NOMO-1 (cell line): ENCODE measurements around the gene GPALPP1.
"Not testable (repeated sequence)": the region's sequence is repeated elsewhere in the genome, so short reads cannot be mapped to it uniquely, and the experiment has no call there.

Source experiments
- DNase-seq, 2 experiments: peaks; one replicate each; lab custom pipeline; 2025; ENCODE audit not compliant: unreplicated experiment in 2 of 2; lab: John Stamatoyannopoulos, UW

The GPALPP1 gene, protein sequence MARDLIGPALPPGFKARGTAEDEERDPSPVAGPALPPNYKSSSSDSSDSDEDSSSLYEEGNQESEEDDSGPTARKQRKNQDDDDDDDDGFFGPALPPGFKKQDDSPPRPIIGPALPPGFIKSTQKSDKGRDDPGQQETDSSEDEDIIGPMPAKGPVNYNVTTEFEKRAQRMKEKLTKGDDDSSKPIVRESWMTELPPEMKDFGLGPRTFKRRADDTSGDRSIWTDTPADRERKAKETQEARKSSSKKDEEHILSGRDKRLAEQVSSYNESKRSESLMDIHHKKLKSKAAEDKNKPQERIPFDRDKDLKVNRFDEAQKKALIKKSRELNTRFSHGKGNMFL

DNA sequence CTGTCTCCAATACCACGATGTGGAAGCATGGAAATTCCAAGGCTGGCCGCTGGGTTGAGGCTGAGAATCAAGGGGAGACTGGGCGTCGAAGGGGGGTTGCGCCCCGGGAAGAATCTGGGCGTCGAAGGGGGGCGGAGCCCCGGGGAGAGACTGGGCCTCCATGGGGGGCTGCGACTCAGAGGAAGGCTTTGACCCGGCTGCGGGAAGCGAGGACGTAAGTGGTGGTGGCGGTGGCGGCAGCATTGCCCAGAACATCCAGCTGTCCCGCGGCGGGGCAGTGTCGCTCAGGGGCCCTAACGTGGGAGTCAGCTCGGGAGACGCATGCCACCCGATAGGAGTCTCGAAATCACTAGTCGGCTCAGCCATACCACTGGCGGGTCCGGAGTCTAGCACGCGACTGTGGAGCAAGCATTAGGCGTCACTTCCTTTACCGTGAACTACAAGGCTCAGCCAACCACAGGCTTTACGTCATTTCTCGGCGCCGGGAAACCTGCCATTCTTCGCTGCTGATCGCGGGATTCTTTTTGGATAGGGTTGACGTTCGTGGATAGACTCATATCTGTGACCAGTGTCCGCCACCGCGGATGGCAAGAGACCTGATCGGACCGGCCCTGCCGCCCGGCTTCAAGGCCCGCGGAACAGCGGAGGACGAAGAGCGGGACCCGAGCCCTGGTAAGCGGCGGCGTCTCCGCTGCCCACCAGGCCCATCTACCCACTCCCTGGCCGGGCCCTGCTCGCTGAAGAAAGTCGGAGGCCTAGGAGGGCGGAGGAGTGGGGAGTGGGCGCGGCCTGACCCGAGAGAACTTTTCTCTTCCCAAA is at the start of gene GPALPP1, which contains the start of gene NUFIP1:
Gene GPALPP1, plus strand, starts transcription at position 468 of the 819 bp plus-strand sequence. Its CDS starts 117 bp downstream, at position 585.
Gene NUFIP1, minus strand, starts transcription at position 401 of the 819 bp plus-strand sequence. Its CDS starts 35 bp downstream, at position 366.
- DNase-seq: peak; percentile 83 to 94

DNA sequence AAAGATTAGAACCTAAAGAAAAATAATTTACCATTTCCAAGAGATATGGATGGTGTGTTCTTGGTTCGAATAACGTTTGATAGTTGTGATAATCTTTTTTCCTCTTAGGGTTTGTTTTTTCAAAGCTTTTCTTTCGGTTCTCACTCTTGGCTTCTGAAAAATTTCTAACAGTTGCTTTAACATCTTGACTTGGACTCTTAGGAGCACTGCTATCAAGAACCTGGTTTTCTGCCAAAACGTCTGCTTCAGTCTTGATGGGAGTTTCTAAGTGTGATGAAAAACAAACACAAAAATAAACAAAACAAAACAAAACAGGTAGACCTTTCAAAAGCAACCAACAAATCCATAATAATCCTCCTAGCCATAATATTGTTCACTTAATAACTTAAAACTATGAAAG is 45.9 kb upstream of the GPALPP1 start:
- not testable (repeated sequence) for DNase-seq

DNA sequence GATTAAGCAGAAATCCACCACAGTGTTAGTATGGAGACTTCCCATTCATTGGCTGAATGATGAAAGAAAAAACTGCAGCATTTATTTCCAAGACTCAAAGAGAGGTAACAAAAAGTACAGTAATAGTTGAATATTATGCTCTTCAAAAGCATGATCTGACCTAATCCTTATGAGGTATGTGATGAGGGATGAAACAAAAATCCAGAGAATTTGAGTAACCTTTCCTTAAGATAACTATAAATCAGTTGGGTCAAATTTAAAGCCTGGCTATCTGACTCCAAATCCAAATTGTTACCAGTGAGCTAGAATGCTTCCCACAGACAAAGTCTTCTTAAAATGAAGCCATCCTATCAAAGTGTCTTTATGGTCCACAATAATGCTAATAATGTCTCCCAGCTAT is 38.2 kb upstream of the GPALPP1 start:
- DNase-seq: no peak

DNA sequence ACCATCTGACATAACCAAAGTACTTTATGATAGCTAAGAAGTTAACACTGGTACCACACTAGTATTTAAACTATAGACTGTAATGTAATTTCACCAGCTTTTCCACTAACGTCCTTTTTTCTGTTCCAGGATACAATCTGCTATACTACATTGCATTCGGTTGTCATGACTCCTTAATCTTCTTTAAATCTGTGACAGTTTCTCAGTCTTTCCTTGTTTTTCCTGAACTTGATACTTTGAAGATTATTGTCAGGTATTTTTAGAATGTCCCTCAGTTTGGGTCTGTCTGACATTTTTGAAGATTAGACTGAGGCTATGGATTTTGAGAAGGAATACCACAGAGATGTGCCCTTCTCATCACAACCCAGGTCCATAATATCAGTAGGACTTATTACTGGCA is 36.7 kb upstream of the GPALPP1 start:
- no peak for DNase-seq

DNA sequence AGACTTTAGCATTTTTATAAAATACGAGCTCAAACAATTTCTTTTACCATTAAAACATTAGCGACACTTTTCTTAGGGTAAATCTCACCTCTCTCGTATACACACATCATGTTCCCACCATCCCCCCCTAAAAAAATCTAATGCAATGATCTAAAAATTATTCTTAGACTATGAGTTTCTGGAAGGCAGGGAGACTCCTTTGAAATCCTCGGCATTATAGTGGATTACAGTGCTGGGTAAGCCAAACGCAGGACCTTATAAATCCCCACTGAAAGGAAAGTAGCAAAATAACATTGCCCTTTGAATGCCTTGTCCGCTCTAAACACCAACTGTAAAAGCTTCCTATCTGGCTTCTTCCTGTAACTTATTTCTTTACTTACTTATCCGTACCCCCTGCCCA is 35.1 kb upstream of the GPALPP1 start:
- no peak for DNase-seq

DNA sequence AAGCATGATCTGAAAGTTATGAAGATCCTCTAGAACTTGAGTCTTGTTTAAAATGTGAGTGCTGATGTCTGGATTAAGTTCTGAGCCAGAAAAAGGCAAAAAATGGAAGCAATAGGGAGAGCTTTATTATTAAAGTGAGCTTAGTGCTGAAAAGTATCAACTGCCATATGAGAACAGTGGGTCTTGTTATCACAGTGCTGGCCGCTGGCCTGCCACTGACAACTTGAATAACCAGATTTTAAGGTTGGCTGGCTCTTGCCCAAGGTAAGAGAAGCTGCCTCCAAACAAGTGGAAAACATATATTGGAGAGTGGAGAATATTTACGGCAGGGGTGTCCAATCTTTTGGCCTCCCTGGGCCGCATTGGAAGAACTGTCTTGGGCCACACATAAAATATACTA is 33.9 kb upstream of the GPALPP1 start:
- DNase-seq: no peak

DNA sequence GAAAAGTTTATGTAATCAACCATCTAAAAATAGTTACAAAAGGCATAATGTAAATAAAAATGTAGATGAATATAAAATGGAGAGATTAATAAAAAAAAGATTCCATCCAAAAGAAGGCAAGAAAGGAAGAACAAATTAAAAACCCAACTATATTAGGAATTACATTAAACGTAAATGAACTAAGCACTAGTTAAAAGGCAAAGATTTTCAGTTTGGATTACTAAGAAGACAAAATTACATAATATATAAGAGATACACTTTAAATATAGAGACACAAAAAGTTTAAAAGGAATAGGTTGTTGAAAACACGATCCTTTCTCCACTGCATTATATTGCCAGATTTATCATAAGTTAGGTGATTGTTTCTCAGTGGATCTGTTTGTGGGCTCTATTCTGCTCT is 27.3 kb upstream of the GPALPP1 start:
- DNase-seq: no peak

DNA sequence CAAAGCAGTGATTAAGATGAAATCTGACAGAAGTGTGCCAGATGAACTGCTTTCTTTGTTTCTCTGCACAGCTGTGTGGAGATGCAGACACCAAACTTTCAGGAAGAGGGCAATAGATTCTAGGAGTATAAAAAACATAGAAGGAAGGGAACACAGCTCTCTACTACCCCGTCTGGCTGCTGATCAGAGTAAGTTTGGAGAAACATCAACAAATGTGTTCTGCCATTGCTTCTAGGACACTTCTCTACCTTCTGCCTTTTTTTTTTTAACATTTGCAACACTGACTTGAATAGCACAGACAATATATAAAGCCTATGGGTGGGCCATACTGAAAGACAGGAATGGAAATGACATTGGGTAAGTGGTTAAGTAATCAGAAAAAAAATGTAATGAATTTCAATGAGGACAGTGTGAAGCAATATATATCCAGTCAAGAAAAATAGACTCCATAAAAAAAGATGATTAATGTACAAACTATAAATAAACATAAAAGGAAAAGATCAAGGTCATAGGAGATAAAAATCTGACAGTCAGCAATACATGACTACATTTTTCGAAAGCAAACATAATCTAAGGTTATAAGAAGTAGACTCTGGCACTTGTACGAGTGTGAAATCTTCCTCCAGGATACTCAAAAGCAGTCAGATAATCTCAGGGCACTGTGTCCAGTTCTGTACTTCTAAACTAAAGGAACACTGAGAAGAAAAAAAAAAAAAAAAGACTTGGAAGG is 21.5 kb upstream of the GPALPP1 start:
- DNase-seq: no peak

DNA sequence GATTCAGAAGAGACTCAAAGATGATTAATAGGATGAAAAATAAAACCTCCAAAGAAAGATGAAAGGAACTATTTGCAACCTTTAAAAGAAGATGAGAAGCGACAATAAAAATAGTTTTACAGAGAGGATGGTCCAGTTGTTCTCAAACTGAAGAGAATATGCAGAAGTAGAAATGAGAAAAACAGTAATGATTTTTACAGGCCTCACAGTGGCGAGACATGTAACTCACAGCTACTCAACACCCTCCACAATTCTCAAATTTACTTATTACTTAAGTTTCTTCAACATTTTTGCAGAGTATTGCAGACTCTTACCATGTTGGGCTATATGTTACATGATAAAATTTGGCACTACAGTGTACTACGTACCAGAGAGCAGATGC is 20.9 kb upstream of the GPALPP1 start:
- DNase-seq: no peak

DNA sequence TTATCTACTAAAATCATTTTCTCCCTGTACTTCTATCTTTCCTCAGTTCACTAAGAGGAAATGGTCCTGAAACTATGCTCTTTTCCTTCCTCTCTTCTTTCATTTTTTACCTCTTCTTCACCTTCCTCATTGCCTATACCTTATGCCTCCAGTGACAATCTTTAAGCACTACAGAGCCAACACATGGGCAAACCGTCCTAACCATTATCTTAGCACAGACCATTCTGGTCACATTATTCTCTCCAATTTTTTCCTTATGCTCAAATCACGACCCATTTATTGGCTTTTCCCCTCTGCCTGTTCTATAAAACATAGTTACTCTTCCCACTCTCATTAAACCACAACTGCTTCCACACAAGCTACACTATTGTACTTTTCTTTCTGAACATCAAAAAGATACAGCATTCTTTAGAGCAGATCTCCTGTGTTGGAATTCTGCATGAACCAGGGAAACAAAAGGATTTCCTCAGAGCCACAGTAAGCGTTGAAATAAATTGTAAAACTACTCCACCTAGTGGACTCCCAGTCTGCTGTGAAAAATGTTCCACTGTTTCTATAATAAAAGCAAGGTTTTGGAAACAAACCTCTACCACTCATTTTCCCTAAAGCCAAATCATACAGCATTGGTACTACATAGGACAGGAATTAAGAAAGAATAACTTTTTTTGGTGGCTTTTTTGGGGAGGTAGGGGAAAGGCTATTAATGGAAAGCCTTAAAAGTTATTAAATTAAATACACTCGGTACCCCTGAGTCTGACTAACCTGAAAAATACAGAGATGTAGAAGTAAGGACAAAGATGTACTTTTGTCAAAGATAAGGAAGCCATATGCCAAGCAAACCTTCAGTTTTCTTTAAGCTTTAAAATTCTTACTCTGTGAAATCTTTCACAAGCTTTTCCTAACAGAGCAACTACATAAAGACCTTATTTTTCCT is 19.5 kb upstream of the GPALPP1 start:
- DNase-seq: peak in 1 of 2 experiments; percentile 32

DNA sequence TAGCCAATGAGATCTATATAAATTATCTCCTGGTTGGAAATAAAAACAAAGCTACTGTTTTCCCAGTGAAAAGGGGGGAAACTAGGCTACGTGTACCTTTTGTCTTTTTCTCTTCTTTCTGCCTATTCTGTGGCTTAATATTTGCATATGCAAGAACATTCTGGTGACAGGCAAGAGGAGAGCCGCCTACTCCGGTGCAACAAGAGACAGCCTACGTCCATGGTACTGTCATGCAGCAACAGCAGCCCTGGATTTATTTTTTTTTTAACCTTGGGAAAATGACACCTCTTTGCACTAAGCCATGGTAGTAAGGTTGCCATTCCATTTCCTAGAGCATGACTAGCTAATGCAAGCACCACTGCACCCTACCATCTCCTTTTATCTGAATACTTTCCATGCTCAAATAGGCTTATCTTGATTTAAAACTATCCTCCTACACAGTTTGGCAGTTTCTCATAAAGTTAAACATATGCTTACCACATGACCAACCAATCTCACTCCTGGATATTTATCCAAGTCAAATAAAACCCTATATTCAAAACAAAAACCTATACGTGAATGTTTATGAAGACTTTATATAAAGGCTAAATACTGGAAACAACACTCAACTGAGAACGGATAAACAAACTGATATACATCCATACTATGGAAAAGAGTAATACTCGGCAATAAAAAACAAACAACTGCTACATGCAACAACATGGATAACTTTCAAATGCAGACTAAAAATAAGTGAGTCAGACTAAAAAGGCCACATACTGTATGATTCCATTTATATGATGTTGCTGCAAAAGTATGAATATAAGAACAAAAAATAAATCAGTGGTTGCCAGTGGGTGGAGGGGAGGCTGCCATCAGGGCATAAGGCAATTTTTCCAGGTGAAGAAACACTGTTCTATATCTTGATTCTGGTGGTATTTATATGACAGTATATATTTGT is 17.4 kb upstream of the GPALPP1 start:
- no peak for DNase-seq

DNA sequence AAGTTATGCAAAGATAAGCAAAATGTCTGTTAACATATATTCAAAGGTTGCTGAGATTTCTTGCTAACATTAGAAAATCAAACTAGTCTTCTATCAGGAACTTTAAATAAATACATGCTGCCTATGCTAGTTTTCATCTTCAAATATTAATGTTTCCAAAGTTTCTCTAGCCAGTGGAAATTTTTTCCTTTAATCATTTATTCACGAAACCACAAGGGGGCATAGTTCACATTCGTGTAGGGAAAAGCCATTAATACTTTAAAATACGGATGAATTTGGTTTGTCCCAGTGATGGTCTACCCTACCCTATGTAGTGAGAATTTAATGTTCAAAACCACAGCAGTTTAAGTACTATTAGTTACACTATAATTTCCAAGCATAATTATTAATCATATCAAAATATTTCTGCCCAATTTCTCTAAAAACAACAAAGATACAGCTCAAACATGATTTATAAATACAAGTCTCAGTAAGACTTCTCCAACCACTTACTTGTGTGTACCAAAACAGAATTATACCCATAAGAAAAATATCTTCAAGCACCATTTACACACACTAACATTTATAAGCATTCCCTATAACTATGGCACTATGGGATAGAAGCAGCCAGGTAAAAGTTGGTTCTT is 16.3 kb upstream of the GPALPP1 start:
- DNase-seq: peak in 1 of 2 experiments; percentile 16

DNA sequence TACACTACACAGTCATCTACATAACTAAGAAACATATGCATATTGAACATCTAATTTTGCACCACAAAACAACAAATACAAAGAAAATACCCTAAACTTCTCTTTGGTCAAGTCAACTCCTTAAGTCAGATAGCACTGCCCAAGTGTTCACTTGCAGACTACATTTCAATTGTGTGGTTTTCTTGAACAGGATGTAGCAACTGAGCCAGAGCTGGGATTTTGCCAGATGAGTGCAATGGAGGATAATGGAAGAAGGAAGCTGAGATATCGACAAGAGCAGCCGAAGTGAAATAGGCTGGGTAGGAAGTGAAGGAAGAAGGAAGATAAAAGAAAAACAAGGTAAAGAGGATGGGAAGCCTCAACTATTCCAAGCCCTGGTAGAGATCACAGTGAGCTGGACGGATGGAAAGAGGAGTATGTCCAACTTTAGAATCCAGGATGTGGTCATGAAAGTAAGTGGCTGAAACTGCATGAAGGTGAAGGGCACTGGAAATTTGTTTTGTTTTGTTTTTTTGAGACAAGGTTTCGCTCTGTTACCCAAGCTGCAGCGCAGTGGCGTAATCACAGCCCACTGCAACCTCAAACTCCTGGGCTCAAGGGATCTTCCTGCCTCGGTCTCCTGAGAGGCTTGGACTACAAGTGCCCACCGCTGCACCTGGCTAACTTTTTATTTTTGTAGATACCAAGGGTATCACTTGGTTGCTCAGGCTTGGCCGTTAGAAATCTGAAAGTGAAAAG is 15.1 kb upstream of the GPALPP1 start:
- DNase-seq: no peak

DNA sequence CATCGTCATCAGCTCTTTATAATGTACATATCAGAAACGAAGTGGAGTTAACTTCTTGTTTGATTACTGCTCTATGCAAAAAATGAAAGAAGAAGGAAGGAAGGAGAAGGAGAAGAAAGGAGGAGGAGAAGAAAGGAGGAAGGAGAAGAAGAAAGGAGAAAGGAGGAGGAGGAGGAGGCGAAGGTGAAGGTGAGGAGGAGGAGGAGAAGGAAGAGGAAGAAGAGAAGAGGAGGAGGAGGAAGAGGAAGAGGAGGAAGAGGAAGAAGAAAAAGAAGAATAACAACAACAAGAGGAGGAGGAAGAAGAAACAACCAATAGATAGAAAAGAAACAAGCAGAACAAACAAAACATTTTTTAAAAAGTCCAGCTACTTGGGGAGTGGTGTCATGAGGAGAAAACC is 13.1 kb upstream of the GPALPP1 start:
- DNase-seq: no peak

DNA sequence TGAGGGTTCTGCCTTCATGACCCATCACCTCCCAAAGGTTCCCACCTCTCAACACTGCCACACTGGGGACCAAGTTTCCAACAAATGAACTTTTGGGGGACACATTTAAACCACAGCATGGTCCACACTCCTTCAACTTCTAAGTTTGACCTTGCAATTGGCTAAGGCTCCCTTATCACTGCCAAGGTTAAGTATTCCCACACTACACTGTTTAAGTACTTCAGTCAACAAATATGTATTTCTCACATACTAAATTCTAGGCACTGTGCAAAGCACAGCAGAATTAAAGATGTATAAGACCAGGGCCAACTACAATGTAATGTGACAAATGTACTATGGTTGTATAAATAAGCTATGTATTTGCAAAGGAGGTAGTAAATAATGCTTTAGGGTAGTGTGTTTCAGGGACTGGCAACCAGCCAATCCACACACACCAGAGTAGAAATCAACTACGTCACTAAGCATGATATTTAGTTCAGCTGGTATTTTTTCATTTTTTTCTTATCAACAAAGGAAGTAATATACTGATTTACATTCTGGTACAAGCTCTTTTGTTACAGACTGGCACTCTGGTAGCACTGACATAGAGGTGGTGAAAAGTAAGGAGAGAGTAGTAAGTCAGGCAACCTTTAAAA is 12.3 kb upstream of the GPALPP1 start:
- no peak for DNase-seq

DNA sequence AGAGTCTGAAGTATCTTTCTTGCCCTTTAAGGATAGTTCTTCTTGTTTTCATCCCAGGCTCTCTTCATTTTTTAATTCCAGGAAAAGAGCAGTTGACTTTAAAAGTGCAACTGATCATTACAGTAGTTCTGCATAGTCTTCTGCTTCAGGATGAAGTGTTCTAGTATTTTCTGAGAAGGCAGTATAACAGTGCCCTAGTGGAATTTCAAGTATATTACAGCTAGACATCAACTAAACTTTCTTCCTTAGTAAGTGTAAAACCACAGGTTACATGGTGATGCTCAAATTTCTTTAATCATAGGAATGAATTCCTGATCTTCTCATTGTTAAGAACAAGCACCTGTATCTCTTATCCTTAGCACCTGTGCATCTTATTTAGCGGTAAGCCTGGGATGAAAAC is 11.0 kb upstream of the GPALPP1 start:
- no peak for DNase-seq

DNA sequence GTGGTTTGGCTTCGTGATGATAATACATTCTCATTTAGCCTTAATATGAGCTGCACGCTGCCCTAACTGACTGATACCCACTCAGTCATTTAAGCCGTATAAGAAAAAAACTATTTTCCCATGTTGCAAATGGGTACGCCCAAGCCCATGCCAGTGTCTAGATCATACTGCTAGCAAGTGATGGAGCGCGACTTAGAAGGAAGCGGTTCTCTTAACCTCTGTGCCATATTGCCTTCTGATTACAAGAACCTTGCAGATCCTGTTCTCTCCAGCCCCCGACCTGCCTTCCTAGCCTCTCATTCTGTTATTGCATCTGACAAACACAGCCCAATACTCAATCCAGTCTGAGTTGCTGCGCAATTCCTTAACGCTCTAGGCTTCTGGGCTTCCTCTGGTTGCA is 603 bp downstream of the GPALPP1 start:
- DNase-seq: peak in 1 of 2 experiments; percentile 11

DNA sequence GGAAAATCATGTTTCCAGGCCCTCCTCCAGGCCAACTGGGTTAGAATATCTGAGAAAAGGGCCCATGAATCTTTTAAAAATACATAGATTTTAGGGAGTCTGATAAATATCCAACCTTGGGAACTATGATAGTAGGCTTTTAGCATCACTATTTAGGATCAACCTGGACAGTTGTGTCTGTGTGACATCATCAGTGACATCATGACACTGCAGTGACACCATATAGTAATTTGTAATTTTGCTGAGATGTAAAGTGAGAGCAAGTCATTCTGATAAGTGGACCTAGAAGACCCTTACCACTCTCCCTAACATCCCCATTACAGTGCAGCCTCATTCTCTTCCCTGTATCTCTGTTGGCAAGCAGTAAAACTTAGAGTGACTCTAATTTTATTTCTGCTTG is 14.1 kb downstream of the GPALPP1 start:
- no peak for DNase-seq
